Gastroesophageal sphincter (tissue), 3 donors: ENCODE results near the gene SEC14L3.

Experiments used
- CTCF ChIP-seq, 4 experiments: fragments of 200-600 bp in 2 of 4; fragments of 450-650 bp in 2 of 4; sonication (generic) in 1 of 4; IDR thresholded peaks; one replicate each; pipeline ENCODE4 v1.5.1; 2017 to 2019; ENCODE audit warnings: antibody characterized with exemption in 4 of 4, mild to moderate bottlenecking in 2 of 4, moderate library complexity in 2 of 4
- EP300 ChIP-seq: sonication (generic); formaldehyde crosslinking; IDR thresholded peaks from one replicate; pipeline ENCODE4 v1.6.1; 2017; ENCODE audit warnings: antibody characterized with exemption, mild to moderate bottlenecking
- POLR2AphosphoS5 ChIP-seq: sonication (generic); formaldehyde crosslinking; IDR thresholded peaks from one replicate; pipeline ENCODE4 v1.6.1; 2017; ENCODE audit warnings: antibody characterized with exemption

- no peak for TF ChIP-seq POLR2AphosphoS5
- TF ChIP-seq CTCF (IDR thresholded peaks at IDR 0.05) = no peak
- no peak for TF ChIP-seq EP300
These were observed 16.3 kb upstream of the SEC14L3 start for GRCh38 chr22:30488121-30488520.
